Progenitor cell of endocrine pancreas (in vitro differentiated cells): ENCODE results near the gene ANKMY1. TPM values are rescaled to one million over a fixed set of nuclear protein-coding genes. Genes with fewer than 3 reads are reported as not detected.
"Not testable (repeated sequence)": the region's sequence is repeated elsewhere in the genome, so short reads cannot be mapped to it uniquely, and the experiment has no call there.

Experiments
- DNase-seq: peaks from one replicate; pipeline ENCODE4 v3.0.0; 2021; ENCODE audit warnings: low spot score; ENCODE audit not compliant: unreplicated experiment
- H3K27ac Mint-ChIP-seq: 2 replicates; pipeline ENCODE4 v1.8.0; 2021; ENCODE audit warnings: mild to moderate bottlenecking, moderate library complexity, mixed read lengths
- H3K27me3 Mint-ChIP-seq: 2 replicates; pipeline ENCODE4 v1.8.0; 2021; ENCODE audit warnings: mixed read lengths
- H3K36me3 Mint-ChIP-seq: 2 replicates; pipeline ENCODE4 v1.8.0; 2022; ENCODE audit warnings: mixed read lengths; ENCODE audit not compliant: insufficient read depth
- H3K4me1 Mint-ChIP-seq: 2 replicates; pipeline ENCODE4 v1.8.0; 2021; ENCODE audit warnings: low read depth, mixed read lengths
- H3K4me3 Mint-ChIP-seq: 2 replicates; pipeline ENCODE4 v1.8.0; 2021; ENCODE audit warnings: low read depth, mild to moderate bottlenecking, moderate library complexity, mixed read lengths
- H3K9me3 Mint-ChIP-seq: 2 replicates; pipeline ENCODE4 v1.8.0; 2021; ENCODE audit warnings: low read depth, mixed read lengths
- total RNA-seq: library from RNA; stranded (reverse); gene quantifications from 2 replicates; pipeline ENCODE4 v1.2.1, GENCODE V29; 2021
- TF ChIP-seq, protein P1 (sequence below): fragments of 200-600 bp; sonication (generic); IDR thresholded peaks from one replicate; pipeline ENCODE4 v1.5.0; 2021; ENCODE audit warnings: antibody characterized with exemption, mild to moderate bottlenecking; ENCODE audit not compliant: unreplicated experiment

The ANKMY1 gene
- total RNA-seq, 1 donor from 2014 or later: 29.2 TPM

DNA sequence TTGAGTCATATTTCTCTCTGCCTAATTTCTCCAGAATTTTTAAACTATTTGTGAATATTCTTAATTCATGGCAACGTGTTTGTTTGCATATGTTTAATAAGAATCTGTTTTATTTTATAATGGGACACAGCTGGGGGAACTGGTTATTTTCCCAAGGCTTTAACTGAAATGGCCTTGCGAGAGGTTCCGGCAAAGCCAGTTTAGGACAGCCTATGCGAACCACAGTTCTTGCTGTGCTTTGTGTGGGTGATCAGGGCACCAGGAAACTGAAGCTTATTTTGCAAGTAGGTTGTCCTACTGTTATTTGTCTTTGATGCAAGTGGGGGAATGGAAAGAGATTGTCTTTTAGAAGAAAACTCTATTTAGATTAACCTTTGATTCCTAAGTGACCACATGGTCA, 6.5 kb downstream of the ANKMY1 start:
- peaks cover 28% of the 10 kb centered on the region for H3K36me3 Mint-ChIP-seq
- no peak for DNase-seq
- H3K27ac Mint-ChIP-seq: no peak overlapping the region
- H3K4me3 Mint-ChIP-seq: no peak overlapping the region
- H3K9me3 Mint-ChIP-seq: peaks cover 12% of the 10 kb centered on the region
- TF ChIP-seq, protein P1, sequence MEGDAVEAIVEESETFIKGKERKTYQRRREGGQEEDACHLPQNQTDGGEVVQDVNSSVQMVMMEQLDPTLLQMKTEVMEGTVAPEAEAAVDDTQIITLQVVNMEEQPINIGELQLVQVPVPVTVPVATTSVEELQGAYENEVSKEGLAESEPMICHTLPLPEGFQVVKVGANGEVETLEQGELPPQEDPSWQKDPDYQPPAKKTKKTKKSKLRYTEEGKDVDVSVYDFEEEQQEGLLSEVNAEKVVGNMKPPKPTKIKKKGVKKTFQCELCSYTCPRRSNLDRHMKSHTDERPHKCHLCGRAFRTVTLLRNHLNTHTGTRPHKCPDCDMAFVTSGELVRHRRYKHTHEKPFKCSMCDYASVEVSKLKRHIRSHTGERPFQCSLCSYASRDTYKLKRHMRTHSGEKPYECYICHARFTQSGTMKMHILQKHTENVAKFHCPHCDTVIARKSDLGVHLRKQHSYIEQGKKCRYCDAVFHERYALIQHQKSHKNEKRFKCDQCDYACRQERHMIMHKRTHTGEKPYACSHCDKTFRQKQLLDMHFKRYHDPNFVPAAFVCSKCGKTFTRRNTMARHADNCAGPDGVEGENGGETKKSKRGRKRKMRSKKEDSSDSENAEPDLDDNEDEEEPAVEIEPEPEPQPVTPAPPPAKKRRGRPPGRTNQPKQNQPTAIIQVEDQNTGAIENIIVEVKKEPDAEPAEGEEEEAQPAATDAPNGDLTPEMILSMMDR: no peak
- no peaks in the 10 kb centered on the region for H3K4me1 Mint-ChIP-seq
- H3K27me3 Mint-ChIP-seq: no peaks in the 10 kb centered on the region

DNA sequence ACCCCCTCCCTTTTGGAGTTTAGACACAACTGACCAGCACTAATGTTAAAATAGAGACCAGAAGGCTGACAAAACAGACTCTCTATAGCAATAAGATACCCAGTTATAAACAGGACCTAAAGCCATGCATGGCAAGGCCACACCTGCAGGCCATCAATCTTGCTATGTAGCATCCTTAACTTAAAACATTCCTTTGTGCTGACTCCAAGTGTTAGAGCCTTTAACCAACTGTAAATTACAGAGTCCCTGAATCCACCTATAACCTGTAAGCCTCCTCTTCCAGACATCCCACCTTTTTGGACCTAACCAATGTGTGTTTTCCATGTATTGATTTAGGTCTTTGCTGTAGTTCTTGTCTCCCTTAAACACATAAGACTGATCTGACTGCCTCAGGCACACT, 17.9 kb downstream of the ANKMY1 start:
- H3K27ac Mint-ChIP-seq: no peak overlapping the region
- peaks cover 18% of the 10 kb centered on the region for H3K9me3 Mint-ChIP-seq
- H3K4me1 Mint-ChIP-seq: peaks cover 23% of the 10 kb centered on the region
- H3K27me3 Mint-ChIP-seq: no peaks in the 10 kb centered on the region
- no peak overlapping the region for H3K4me3 Mint-ChIP-seq
- TF ChIP-seq, protein P1: no peak
- peaks cover 35% of the 10 kb centered on the region for H3K36me3 Mint-ChIP-seq
- DNase-seq: no peak

DNA sequence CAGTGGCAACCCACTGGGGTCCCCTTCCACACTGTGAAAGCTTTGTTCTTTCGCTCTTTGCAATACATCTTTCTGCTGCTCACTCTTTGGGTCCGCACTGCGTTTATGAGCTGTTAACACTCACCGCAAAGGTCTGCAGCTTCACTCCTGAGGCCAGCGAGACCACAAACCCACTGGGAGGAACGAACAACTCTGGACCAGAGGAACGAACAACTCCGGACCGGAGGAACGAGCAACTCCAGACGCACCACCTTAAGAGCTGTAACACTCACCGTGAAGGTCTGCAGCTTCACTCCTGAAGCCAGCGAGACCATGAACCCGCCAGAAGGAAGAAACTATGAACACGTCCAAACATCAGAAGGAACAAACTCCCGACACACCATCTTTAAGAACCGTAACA, 18.7 kb downstream of the ANKMY1 start:
- Mint-ChIP-seq H3K36me3 (peaks cover 31% of the 10 kb centered on the region), H3K27ac (peak overlapping the region; percentile 35), H3K4me1 (peaks cover 24% of the 10 kb centered on the region), H3K9me3 (peaks cover 15% of the 10 kb centered on the region)
- H3K4me3 Mint-ChIP-seq, DNase-seq, H3K27me3 Mint-ChIP-seq: not testable (repeated sequence)

DNA sequence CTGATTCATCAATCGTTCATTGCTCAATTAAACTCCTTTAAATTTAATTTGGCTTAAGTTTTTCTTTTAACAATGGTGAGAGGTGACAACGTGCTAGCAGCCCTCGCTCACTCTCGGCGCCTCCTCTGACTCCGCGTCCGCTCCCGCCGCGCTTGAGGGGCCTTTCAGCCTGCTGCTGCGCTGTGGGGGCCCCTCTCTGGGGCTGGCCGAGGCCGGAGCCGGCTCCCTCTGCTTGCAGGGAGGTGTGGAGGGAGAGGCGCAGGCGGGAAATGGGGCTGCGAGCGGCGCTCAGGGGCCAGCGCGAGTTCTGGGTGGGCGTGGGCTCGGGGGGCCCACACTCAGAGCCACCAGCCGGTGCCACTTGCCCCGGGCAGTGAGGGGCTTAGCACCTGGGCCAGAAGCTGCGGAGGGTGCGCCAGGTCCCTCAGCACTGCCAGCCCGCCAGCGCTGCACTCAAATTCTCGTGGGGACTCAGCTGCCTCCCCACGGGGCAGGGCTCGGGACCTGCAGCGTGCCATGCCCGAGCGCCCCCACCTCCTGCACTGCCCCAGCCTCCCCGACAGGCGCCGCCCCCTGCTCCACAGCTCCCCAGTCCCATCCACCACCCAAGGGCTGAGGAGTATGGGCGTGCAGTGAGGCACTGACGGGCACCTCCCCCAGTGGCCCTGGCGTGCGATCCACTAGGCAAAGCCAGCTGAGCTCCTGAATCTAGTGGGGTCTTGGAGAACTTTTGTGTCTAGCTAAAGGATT, 19.6 kb downstream of the ANKMY1 start:
- H3K4me3 Mint-ChIP-seq: no peak overlapping the region
- TF ChIP-seq, protein P1: no peak
- peaks cover 24% of the 10 kb centered on the region for H3K4me1 Mint-ChIP-seq
- peak overlapping the region; percentile 62 for H3K27ac Mint-ChIP-seq
- DNase-seq: no peak
- peaks cover 15% of the 10 kb centered on the region for H3K9me3 Mint-ChIP-seq
- H3K36me3 Mint-ChIP-seq: peaks cover 35% of the 10 kb centered on the region
- no peaks in the 10 kb centered on the region for H3K27me3 Mint-ChIP-seq

DNA sequence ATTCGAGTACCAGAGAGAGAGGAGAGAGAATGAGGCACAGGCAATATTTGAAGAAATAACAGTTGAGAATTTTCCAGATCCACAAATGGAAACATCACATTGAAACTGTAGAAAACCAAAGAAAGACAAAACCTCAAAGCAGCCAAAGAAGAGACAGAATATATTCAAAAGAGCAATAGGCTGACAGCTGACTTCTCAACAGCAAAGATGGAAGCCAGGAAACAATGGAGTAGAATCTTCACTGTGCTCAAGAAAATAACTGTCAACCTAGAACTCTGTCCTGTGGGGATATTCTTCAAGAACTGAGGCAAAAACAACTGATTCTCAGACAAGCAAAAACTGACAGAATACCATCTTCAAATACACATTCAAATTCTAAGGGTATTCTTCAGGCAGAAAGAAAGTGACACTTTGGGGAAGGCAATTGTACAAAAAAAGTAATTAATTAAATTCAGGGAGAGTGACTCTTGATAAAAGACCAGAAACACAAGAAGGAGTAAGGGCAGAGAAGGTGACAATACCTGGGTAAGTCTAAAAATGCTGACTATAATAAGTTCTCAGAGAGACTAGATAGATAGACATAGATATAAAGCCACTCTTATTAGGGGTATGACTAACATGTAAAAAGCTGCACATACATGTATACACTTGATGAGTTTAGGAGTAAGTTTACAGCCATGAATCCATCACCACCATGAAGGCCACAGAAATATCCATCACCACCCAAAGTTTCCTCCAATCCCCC, 25.6 kb downstream of the ANKMY1 start:
- no peak for DNase-seq
- H3K9me3 Mint-ChIP-seq: peaks cover 31% of the 10 kb centered on the region
- peak overlapping the region; percentile 16 for H3K27ac Mint-ChIP-seq
- H3K36me3 Mint-ChIP-seq: peaks cover 53% of the 10 kb centered on the region
- peaks cover 20% of the 10 kb centered on the region for H3K4me1 Mint-ChIP-seq
- H3K27me3 Mint-ChIP-seq: no peaks in the 10 kb centered on the region
- TF ChIP-seq, protein P1: no peak
- no peak overlapping the region for H3K4me3 Mint-ChIP-seq
